ENCODE results near the gene TUBAL3.

- TF ChIP-seq CTCF (IDR thresholded peaks at IDR 0.05) = no peak
- no peak for TF ChIP-seq POLR2A (IDR thresholded peaks at IDR 0.05)
These were observed 40.4 kb upstream of the TUBAL3 start for GRCh38 chr10:5445006-5445405.
